ENCODE results near the gene GPA33.
A peak's percentile ranks its signal among the peaks of the same experiment; 100 is the strongest.
"Not testable (repeated sequence)": the region's sequence is repeated elsewhere in the genome, so short reads cannot be mapped to it uniquely, and the experiment has no call there.

Gene GPA33

DNA sequence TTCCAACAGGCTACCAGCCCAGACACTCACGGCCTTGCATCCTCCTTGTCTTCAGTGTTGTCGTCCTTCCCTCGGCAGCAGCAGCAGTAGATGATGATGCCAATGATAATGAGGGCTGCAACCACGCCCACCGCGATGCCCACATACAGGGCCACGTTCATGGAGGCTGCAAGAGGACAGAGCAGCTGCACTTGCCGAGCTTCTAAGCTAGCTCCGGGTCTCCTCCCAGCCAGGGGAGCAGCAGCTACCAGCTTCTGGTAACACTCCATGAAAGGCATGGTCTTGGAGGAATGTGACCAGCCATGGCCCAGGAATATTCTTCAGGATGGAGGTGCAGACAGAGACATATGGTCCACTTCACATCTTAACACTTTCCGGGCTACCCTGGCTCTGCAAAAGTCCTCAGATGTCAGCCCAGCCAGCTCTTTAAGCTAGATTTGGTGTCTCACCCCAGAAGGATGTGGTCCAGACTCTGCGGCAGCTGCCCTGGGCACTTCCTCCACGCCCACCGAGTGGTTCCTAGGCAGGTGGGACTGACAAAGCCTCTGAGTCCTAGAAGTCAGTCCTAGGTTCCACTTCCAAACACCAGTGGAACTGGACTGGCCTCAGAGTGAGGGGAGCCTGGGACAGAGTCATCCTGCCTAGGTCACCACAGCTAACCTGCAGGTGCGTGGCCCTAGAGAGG lies 35.1 kb downstream of the GPA33 start:
- no peak for DNase-seq

DNA sequence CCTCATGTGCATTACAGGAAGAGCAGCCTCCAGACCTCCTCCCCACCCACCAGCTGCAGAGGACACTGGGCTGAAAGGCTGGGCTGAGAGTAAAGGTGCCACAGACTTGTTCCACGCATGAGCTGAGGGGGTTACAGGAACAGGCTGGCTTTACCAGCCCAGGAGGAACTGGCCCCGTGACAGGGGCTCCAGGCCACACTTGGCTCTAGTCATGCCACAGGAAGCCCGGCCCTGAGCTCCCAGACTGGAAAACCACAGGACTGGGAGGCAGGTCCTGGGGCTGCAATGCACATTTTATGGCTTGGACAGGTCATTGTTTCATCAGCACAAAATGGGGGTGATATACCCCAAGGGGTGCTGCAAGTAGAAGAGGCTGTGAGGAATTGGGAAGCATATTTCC lies 35.6 kb downstream of the GPA33 start:
- no peak for DNase-seq

DNA sequence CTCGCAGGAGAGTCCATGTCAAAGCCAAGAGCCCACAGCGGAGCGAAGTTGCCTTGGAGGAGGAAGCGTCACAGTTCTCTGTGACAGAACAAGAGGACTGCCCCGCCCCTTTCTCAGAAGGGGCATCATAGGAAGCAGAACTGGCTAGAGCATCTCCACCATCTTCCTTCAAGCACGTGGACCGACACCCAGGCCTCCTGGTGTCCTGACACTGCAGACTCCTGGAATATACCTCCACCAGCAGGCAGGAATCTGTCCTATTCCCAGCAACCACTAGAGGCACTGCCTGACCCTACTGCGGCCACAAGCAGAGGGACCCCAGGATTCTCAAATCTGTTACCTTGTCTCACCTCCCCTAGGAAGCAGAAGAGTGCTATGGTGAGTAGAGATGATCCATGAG lies 37.8 kb downstream of the GPA33 start:
- DNase-seq = no peak

DNA sequence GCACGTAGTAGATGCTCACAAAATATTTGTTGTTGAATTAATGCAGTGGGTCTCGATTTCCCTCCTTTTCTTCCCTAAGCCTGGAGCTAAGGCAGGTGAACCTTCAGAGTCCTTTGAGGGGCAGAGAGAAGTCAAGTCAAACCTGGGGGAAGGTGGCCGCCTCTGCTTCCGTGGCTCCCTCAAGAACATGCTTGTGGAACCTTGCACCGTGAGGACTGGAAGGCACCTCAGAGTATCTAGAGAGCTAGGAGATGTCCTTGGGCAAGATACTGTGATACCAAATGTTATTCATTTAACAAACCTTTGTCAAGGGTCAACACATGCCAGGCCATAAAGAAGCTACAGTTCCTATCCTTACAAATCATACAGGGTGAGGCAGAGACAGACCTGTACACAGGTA lies 38.3 kb downstream of the GPA33 start:
- no peak for DNase-seq

DNA sequence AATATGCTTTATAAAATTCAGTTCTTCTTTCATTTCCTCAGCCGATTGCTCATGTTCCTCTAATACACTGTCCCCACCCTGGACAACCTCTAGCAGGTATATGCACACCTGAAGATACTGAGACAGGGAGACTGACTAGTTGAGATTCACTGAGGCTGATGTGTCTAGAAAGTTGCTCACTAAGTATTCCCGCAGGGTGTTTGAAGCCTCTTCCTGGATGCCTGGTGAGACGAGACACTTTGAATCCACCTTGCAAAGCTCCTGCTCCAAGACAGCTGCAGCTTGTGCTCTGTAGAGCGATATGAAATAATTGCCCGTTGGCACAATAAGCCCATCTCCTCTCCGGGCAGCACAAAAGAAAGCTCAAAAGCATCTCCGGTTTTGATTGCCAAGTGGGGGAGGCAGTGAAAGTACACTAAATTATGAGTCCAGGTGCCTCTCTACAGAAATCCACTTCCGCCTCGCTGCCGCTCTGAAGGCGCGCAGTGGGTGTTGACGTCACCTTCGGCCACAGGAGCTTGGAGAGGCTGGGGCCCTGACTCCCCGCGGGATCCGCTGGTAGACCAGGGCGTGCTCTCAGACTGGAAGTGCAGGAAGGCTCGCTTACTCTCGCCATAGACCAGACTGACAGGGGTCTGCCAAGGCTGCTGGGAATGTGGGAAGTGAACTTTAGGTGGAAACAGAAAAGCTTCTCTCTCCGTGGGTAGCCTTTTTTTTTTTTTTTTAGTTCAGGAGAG lies 46.3 kb downstream of the GPA33 start:
- DNase-seq = peak; percentile 69 to 70

DNA sequence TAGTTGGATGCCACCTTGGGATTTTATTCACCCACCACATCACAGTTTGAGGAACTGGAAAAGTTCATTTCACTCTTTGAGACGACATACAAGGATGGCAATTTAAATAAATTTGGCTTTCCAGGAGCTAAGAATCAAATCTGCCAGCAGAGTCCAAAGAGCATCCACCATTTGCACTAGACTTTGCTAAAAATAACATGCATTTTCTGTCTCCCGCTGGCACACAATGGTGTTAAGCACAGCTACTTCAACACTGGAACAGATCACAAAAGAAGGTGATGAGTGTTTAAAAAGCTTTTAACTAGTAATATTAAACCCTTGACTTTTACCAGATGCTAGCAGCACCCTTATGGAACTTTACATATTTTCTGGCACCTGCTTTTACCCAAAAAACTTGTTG lies 56.5 kb downstream of the GPA33 start:
- DNase-seq = no peak

DNA sequence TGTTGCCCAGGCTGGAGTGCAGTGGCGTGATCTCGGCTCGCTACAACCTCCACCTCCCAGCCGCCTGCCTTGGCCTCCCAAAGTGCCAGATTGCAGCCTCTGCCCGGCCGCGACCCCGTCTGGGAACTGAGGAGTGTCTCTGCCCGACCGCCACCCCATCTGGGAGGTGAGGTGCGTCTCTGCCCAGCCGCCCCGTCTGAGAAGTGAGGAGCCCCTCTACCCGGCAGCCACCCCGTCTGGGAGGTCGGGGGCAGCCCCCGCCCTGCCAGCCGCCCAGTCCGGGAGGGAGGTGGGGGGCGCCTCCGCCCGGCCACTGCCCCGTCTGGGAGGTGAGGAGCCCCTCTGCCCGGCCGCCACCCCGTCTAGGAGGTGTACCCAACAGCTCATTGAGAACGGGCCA lies 60.6 kb downstream of the GPA33 start:
- DNase-seq = not testable (repeated sequence)

DNA sequence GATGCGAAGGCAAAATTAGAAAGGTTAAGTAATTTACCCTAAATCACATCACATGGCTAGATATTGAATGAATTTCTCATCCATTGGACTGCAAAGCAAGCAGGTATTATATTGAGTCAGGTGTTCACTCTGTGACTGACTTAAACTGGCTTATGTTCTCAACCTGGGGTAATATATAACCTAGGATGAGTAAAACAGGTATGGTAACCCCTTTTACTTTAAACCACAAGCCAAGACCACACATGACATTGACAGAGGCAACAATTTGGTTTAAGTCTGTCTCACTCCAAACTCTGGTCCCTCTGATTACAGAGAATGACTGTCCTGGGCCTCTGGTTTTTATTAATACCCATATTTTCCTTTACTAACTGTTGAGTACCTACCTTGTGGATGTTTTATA lies 67.8 kb downstream of the GPA33 start:
- DNase-seq = no peak

DNA sequence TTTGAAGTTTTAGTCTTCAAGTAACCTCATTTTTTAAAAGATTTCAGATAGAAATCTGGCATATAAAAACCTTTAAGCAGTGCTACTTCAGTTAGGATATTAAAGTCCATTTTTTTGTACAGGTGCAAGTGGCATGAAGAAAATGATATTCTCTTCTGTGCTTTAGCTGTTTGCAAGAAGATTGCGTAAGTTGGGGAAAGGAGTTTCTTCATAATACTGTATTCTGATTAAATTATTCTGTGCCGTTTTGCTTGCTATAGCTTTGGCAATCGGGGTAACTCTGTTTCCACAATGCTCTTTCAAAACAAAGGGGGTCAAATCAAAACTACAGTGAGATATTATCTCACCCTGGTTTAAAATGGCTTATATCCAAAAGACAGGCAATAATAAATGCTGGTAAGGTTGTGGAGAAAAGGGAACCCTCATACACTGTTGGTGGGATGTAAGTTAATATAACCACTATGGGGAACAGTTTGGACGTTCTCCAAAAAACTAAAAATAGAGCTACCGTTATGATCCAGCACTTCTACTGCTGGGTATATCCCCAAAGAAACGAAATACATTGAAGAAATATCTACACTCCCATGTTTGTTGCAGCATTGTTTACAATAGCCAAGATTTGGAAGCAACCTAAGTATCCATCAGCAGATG lies 74.0 kb downstream of the GPA33 start:
- DNase-seq = no peak

DNA sequence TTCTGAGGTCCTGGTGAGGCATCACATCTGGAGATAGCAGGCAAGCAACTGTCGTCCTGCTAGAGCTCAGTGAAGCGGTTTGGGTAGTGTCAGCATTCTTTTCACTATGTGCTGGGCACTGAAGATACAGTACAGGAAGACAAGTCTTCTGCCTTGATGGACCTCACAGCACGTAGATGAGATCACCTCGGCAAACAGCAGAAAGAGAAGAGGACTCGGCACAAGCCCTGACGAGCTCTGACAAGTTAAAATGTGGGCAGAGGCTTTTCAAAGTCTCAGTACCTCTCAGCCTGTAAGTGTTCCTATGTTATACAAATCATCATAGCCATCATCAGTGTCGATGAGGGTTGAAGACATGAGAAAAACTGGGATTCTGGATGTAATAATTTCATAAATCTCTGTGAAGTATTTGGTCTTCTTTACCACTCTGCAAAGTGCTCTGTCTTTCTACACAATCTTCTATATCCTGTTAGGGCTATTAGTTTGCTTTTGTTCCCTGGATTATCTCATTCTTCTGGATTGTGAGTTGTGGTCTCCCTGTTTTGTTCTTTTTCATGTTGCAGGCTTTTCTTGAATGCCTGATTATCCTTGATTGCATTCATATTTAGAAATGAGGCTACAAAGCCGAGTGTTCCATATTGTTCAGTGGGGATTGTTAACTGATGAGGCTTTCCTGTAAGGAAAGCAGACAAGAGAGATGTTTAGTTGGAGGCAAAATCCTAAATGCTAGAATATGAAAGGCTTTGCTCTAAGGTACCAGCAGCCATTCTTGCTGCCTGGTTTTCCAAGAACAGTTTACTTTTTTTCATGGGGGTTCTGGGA lies 76.9 kb downstream of the GPA33 start:
- no peak for DNase-seq

DNA sequence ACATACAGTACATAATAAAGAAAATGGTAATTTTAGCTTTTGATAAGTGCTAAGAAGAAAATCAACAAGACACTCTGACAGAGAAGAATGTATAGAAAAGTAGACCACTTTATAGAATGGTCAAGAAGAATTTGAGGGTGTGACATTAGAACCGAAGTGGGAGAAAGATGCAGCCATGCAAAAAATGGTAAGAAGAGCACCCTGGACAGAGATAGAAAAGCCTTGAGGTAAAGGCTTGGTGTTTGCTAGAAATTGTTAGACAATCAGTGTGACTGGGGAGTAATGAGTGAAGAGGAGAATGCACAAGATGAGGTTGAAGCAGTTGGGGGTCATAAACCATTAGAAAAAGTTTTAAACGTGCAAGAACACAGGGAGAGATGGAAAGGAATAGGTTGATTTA lies 77.6 kb downstream of the GPA33 start:
- no peak for DNase-seq

DNA sequence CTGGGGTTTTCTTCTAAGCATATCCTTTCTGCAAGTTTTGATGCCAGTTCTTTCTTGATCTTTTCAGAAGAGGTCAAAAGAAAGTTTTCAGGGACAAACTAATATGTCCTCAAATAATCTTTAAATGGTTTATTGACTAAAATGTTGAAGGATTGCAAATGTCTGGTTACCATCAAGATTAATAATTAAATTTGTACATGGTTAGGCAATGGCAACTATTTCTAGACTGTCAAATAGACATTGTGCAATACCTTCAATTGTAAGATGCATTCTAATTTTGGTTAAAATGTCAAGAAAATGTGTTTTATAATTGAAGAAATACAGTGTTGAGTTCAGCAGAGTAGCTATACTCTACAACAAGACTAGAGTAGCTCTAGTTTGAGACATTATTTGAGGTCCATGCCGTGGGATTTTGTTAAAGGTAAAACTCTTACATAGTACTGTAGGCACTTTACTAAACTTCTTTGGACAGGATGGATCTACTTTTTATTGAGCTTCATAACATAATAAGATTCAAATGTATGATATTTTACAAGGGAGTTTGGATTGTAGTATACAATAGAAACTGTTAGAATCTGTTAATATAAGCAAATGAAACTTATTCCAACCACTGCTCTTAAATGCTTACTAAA lies 78.5 kb downstream of the GPA33 start:
- DNase-seq = no peak

DNA sequence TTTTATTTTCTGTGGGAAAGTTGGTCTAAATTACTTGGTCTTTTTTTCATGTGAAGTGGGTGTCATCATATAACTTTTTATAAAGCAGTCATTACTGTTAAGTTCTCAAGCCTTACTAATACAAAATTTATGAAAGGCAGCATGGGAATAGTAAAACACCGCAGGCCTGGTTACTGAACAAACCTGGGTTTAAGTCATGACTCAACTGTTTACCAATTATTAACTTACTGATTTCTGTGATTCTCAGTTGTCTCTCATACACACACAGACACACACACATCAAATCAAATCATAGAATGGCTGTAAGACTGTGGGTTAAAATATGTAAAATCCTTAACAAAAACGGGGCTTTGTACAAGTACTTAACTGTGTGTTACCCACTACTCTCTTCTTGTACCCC lies 86.5 kb downstream of the GPA33 start:
- no peak for DNase-seq
